ENCODE measurements around the gene STAT2.
"Not testable (repeated sequence)": the region's sequence is repeated elsewhere in the genome, so short reads cannot be mapped to it uniquely, and the experiment has no call there.

DNA sequence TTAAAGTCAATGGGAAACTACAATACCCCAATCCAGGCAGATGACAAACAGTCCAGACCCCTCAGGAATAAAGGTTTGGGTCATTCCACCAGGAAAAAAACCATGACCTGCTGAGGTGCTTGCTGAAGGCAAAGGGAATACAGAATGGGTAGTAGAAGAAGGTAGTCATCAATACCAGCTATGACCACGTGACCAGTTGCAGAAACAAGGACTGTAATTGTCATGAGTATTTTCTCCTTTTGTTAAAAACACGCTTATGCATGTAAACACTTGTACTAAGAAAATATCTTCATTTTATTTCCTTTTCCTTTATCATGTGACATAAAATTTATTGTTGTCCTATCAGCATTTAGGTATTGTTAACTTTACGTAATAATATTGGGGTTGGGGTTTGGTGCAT, 44.3 kb upstream of the STAT2 start:
- TF ChIP-seq CTCF (IDR thresholded peaks at IDR 0.05; ENCODE audit: borderline replicate concordance, extremely low read depth, low read length, poor library complexity, severe bottlenecking); EZH2 (IDR thresholded peaks at IDR 0.05; ENCODE audit: borderline replicate concordance, low read depth, low read length, severe bottlenecking): not testable (repeated sequence)

Data from DND-41 (cell line).